Ishikawa (cell line): ENCODE data around the gene CD22.
A peak's percentile ranks its signal among the peaks of the same experiment; 100 is the strongest.
"Not testable (repeated sequence)": the region's sequence is repeated elsewhere in the genome, so short reads cannot be mapped to it uniquely, and the experiment has no call there.

Experiments used
- CEBPB ChIP-seq: IDR thresholded peaks from 2 replicates; pipeline ENCODE4 v1.6.1; 2012
- EGR1 ChIP-seq: IDR thresholded peaks from 2 replicates; pipeline ENCODE4 v1.6.1; 2012
- EP300 ChIP-seq: IDR thresholded peaks from 2 replicates; pipeline ENCODE4 v1.6.1; 2012; ENCODE audit warnings: borderline replicate concordance
- FOXM1 ChIP-seq: IDR thresholded peaks from 2 replicates; pipeline ENCODE4 v1.6.1; 2012; ENCODE audit warnings: low read depth, borderline replicate concordance
- MAX ChIP-seq: IDR thresholded peaks from 2 replicates; pipeline ENCODE4 v1.6.1; 2012
- RAD21 ChIP-seq: IDR thresholded peaks from 2 replicates; pipeline ENCODE4 v1.6.1; 2012; ENCODE audit warnings: low read depth
- TAF1 ChIP-seq: IDR thresholded peaks from 2 replicates; pipeline ENCODE4 v1.6.1; 2012; ENCODE audit warnings: low read depth, mild to moderate bottlenecking
- TEAD4 ChIP-seq: IDR thresholded peaks from 2 replicates; pipeline ENCODE4 v1.6.1; 2012
- USF1 ChIP-seq: IDR thresholded peaks from 2 replicates; pipeline ENCODE4 v1.6.1; 2012
- YY1 ChIP-seq: IDR thresholded peaks from 2 replicates; pipeline ENCODE4 v1.6.1; 2012; ENCODE audit warnings: low read depth
- TF ChIP-seq, protein P1 (sequence below): IDR thresholded peaks from 2 replicates; pipeline ENCODE4 v1.6.1; 2012; ENCODE audit warnings: low read depth, mild to moderate bottlenecking

- not testable (repeated sequence) for TF ChIP-seq MAX, YY1, EP300, RAD21, FOXM1, USF1, EGR1, TAF1, TEAD4
- peak; percentile 7; the same call in 1 of the 2 replicates for TF ChIP-seq CEBPB
- TF ChIP-seq, protein P1, sequence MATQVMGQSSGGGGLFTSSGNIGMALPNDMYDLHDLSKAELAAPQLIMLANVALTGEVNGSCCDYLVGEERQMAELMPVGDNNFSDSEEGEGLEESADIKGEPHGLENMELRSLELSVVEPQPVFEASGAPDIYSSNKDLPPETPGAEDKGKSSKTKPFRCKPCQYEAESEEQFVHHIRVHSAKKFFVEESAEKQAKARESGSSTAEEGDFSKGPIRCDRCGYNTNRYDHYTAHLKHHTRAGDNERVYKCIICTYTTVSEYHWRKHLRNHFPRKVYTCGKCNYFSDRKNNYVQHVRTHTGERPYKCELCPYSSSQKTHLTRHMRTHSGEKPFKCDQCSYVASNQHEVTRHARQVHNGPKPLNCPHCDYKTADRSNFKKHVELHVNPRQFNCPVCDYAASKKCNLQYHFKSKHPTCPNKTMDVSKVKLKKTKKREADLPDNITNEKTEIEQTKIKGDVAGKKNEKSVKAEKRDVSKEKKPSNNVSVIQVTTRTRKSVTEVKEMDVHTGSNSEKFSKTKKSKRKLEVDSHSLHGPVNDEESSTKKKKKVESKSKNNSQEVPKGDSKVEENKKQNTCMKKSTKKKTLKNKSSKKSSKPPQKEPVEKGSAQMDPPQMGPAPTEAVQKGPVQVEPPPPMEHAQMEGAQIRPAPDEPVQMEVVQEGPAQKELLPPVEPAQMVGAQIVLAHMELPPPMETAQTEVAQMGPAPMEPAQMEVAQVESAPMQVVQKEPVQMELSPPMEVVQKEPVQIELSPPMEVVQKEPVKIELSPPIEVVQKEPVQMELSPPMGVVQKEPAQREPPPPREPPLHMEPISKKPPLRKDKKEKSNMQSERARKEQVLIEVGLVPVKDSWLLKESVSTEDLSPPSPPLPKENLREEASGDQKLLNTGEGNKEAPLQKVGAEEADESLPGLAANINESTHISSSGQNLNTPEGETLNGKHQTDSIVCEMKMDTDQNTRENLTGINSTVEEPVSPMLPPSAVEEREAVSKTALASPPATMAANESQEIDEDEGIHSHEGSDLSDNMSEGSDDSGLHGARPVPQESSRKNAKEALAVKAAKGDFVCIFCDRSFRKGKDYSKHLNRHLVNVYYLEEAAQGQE = not testable (repeated sequence)
Observed at GRCh38 chr19:35379545-35379944, 50.6 kb downstream of the CD22 start.
